Measurements from ENCODE around the gene CLK4.

- TF ChIP-seq, protein P1, sequence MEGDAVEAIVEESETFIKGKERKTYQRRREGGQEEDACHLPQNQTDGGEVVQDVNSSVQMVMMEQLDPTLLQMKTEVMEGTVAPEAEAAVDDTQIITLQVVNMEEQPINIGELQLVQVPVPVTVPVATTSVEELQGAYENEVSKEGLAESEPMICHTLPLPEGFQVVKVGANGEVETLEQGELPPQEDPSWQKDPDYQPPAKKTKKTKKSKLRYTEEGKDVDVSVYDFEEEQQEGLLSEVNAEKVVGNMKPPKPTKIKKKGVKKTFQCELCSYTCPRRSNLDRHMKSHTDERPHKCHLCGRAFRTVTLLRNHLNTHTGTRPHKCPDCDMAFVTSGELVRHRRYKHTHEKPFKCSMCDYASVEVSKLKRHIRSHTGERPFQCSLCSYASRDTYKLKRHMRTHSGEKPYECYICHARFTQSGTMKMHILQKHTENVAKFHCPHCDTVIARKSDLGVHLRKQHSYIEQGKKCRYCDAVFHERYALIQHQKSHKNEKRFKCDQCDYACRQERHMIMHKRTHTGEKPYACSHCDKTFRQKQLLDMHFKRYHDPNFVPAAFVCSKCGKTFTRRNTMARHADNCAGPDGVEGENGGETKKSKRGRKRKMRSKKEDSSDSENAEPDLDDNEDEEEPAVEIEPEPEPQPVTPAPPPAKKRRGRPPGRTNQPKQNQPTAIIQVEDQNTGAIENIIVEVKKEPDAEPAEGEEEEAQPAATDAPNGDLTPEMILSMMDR (IDR thresholded peaks at IDR 0.05; ENCODE audit: low read length) = no peak
- TF ChIP-seq EZH2 (IDR thresholded peaks at IDR 0.05; ENCODE audit: borderline replicate concordance, low read length) = no peak
Measured at GRCh38 chr5:178582291-178582690, 44.6 kb downstream of the CLK4 start.
